Kidney epithelial cell (primary cell): Measurements from ENCODE around the gene ARFIP2. TPM values are rescaled to one million over a fixed set of nuclear protein-coding genes. Genes with fewer than 3 reads are reported as not detected.
A peak's percentile ranks its signal among the peaks of the same experiment; 100 is the strongest.

Source experiments
- DNase-seq: peaks from one replicate; pipeline ENCODE4 v3.0.0-alpha.2; 2010; ENCODE audit warnings: low read depth
- H3K27me3 ChIP-seq: 2 replicates; pipeline ENCODE4 v1.6.0; 2011; ENCODE audit warnings: low read length; ENCODE audit not compliant: control insufficient read depth, insufficient read depth
- H3K36me3 ChIP-seq: 2 replicates; pipeline ENCODE4 v1.5.1; 2011; ENCODE audit warnings: low read length; ENCODE audit not compliant: control insufficient read depth, insufficient read depth
- H3K4me3 ChIP-seq: 2 replicates; pipeline ENCODE4 v1.5.1; 2011; ENCODE audit warnings: low read depth, mild to moderate bottlenecking, control low read depth, low read length
- CTCF ChIP-seq: IDR thresholded peaks from 2 replicates; pipeline ENCODE4 v1.5.1; 2011; ENCODE audit warnings: mild to moderate bottlenecking, moderate library complexity, low read length, control low read depth, inconsistent platforms; ENCODE audit not compliant: insufficient read depth, poor library complexity, severe bottlenecking
- total RNA-seq: library from RNA; depleted of rRNA; stranded (reverse); fragments of >200 nt; gene quantifications from 2 replicates; pipeline ENCODE4 v1.2.3, GENCODE V29; 2015

The ARFIP2 gene
- total RNA-seq, 1 donor from 2014 or later = 74.6 TPM

- TF ChIP-seq CTCF = no peak
- H3K36me3 ChIP-seq = no peaks in the 10 kb centered on the region
- DNase-seq = no peak
- H3K4me3 ChIP-seq = no peak overlapping the region
- H3K27me3 ChIP-seq = no peaks in the 10 kb centered on the region
Measured at GRCh38 chr11:6437993-6438392, 43.1 kb downstream of the ARFIP2 start.

DNA sequence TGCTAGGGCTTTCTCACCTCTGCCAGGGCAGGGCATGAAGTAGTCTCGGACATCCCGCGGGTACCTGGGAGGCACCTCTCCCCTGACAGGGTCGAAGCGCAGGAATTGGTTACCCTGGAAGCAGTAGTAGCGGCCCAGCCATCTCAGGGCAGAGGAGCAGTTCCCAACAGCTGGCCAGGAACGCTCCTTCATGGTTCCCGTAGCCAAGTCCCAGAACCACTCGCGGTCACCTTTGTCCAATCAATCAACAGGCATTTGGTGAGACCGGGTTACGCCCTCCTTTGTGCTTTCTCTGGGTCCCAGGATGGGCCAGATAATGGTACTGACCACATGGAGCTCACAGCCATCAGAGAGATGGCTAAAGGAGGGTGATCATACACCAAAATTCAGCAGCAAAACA, 43.7 kb downstream of the ARFIP2 start:
- H3K27me3 ChIP-seq = no peaks in the 10 kb centered on the region
- H3K4me3 ChIP-seq = no peak overlapping the region
- no peaks in the 10 kb centered on the region for H3K36me3 ChIP-seq
- no peak for DNase-seq
- no peak for TF ChIP-seq CTCF

- no peak overlapping the region for H3K4me3 ChIP-seq
- H3K27me3 ChIP-seq = no peaks in the 10 kb centered on the region
- no peaks in the 10 kb centered on the region for H3K36me3 ChIP-seq
- TF ChIP-seq CTCF = no peak
- no peak for DNase-seq
Measured at GRCh38 chr11:6433998-6434660, 47.0 kb downstream of the ARFIP2 start.

DNA sequence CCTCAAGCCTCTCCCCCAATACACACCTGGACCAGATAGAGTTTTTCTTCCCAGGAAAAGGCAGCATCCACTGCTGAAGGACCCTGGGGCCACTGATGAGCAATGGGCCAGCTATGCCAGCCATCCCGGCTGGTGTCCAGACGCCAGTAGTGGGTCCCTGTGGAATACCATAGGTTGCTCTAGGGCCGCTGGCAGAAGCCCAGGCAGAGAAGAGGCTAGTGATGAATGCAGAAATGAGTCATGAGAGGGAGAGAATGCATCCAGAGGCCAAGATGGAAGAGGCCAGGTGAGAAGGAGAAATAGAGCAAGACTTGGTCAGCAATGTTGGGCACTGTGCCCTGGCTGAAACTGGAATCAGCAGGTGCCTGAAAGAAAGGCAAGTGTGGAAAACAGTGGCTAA, 49.3 kb downstream of the ARFIP2 start:
- Histone ChIP-seq H3K36me3 (no peaks in the 10 kb centered on the region), H3K4me3 (no peak overlapping the region), H3K27me3 (no peaks in the 10 kb centered on the region)
- TF ChIP-seq CTCF = no peak
- peak; percentile 29 for DNase-seq

DNA sequence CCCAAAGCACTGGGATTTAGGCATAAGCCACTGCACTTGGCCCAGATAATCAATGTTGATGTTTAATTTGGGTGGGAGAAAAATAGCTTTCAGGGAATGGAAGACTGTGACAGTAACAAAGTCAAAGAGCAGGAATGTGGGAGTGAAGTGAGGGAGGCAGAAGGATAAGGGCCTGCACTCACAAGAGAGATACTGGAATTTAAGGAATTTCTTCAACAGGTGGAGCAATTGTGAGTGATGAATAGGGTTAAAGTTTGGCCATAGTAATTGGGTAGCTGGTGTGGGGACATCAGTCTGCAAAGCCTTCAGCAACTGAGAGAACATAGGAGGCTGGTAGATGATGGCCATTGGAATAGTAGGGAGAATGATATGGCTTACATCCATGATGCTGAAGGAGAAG, 53.6 kb downstream of the ARFIP2 start:
- no peaks in the 10 kb centered on the region for H3K36me3 ChIP-seq
- no peak overlapping the region for H3K4me3 ChIP-seq
- peaks cover 7% of the 10 kb centered on the region for H3K27me3 ChIP-seq
- no peak for TF ChIP-seq CTCF
- DNase-seq = no peak

Other genes with a start within 250 kb of the ARFIP2 start
- gene FHIP1B, start 246.7 kb downstream of the ARFIP2 start, total RNA-seq = 33.0 and 34.0 TPM in 2 replicates
- gene CNGA4, start 242.2 kb downstream of the ARFIP2 start, total RNA-seq = 0.14 and 0.54 TPM in 2 replicates
- gene CCKBR, start 221.5 kb downstream of the ARFIP2 start, total RNA-seq = 0.21 TPM in 1 of 2 replicates, not detected in the other
- gene CAVIN3, start 160.8 kb downstream of the ARFIP2 start, total RNA-seq = 93.7 and 119 TPM in 2 replicates
- gene SMPD1, start 90.9 kb downstream of the ARFIP2 start, total RNA-seq = 25.7 and 28.4 TPM in 2 replicates
- gene APBB1, start 62.2 kb downstream of the ARFIP2 start, total RNA-seq = 26.9 and 29.6 TPM in 2 replicates
- 0.13 and 0.34 TPM in 2 replicates for gene HPX, start 40.3 kb downstream of the ARFIP2 start, total RNA-seq
- gene TRIM3, start 7.4 kb downstream of the ARFIP2 start, total RNA-seq = 13.7 and 13.8 TPM in 2 replicates
- gene TIMM10B, start 170 bp upstream of the ARFIP2 start, total RNA-seq = 48.6 and 56.1 TPM in 2 replicates
- 2.9 and 3.6 TPM in 2 replicates for gene DNHD1, start 15.9 kb upstream of the ARFIP2 start, total RNA-seq
- gene RRP8, start 122.3 kb upstream of the ARFIP2 start, total RNA-seq = 13.7 and 26.4 TPM in 2 replicates
- gene ILK, start 122.4 kb upstream of the ARFIP2 start, total RNA-seq = 154 and 156 TPM in 2 replicates
- gene TAF10, start 130.9 kb upstream of the ARFIP2 start, total RNA-seq = 57.2 and 66.1 TPM in 2 replicates
- gene TPP1, start 138.1 kb upstream of the ARFIP2 start, total RNA-seq = 72.4 and 77.7 TPM in 2 replicates
- gene DCHS1, start 174.5 kb upstream of the ARFIP2 start, total RNA-seq = 15.5 and 20.7 TPM in 2 replicates
- gene MRPL17, start 202.0 kb upstream of the ARFIP2 start, total RNA-seq = 27.0 and 43.6 TPM in 2 replicates